HEK293 (cell line): ENCODE measurements around the gene ADAMTS8.

Source experiments
- CTCF ChIA-PET: fragments of 350-600 bp; formaldehyde crosslinking; extraction: SDS; loops from one replicate; lab custom pipeline; 2021; ENCODE audit warnings: antibody characterized with exemption; lab: Yijun Ruan, JAX
- POLR2A ChIA-PET: fragments of 300-600 bp; formaldehyde crosslinking; extraction: SDS; loops from one replicate; lab custom pipeline; 2020; ENCODE audit warnings: antibody characterized with exemption, inconsistent platforms; lab: Yijun Ruan, JAX
- H3K27ac ChIP-seq: fragments of 200-500 bp; sonication (Bioruptor generic); 2 replicates; pipeline ENCODE4 v1.5.1; 2014; ENCODE audit warnings: low read depth, low read length, control low read depth, inconsistent platforms; ENCODE audit errors: extremely low read depth
- H3K36me3 ChIP-seq, 2 experiments: fragments of 200-500 bp in 1 of 2; sonication (Bioruptor generic) in 1 of 2; 1 replicate in 1 of 2; 2 replicates in 1 of 2; pipeline ENCODE4 v1.5.1; 2014 to 2017; ENCODE audit warnings: inconsistent platforms in 2 of 2, low read length in 2 of 2; ENCODE audit not compliant: control insufficient read depth in 2 of 2, insufficient read depth in 1 of 2
- H3K4me1 ChIP-seq: fragments of 200-500 bp; sonication (Bioruptor generic); 2 replicates; pipeline ENCODE4 v1.5.1; 2014; ENCODE audit warnings: mild to moderate bottlenecking, low read length, inconsistent platforms; ENCODE audit not compliant: control insufficient read depth, insufficient read depth
- H3K4me3 ChIP-seq: 2 replicates; pipeline ENCODE4 v1.5.1; 2011; ENCODE audit warnings: low read depth, mild to moderate bottlenecking, control low read depth, low read length, moderate library complexity
- H3K9me3 ChIP-seq: fragments of 200-500 bp; sonication (Bioruptor generic); 2 replicates; pipeline ENCODE4 v1.5.1; 2014; ENCODE audit warnings: low read depth, low read length, inconsistent platforms; ENCODE audit not compliant: control insufficient read depth, insufficient read depth
- BCL11A ChIP-seq: fragments of 450-650 bp; formaldehyde crosslinking; IDR thresholded peaks from 2 replicates; pipeline ENCODE4 v1.5.1; 2016; ENCODE audit warnings: low read depth, missing biosample characterization, missing genetic modification characterization
- EGR2 ChIP-seq: fragments of 450-650 bp; formaldehyde crosslinking; IDR thresholded peaks from 2 replicates; pipeline ENCODE4 v1.5.1; 2016; ENCODE audit warnings: low read depth, missing biosample characterization, missing genetic modification characterization
- GFI1B ChIP-seq: fragments of 450-650 bp; formaldehyde crosslinking; IDR thresholded peaks from 2 replicates; pipeline ENCODE4 v1.5.1; 2016; ENCODE audit warnings: missing biosample characterization, missing genetic modification characterization
- GLI4 ChIP-seq: fragments of 450-650 bp; formaldehyde crosslinking; IDR thresholded peaks from 2 replicates; pipeline ENCODE4 v1.5.1; 2016; ENCODE audit warnings: missing biosample characterization, missing genetic modification characterization
- KLF8 ChIP-seq: fragments of 450-650 bp; formaldehyde crosslinking; IDR thresholded peaks from 2 replicates; pipeline ENCODE4 v1.5.1; 2016; ENCODE audit warnings: missing biosample characterization, missing genetic modification characterization
- MEIS1 ChIP-seq: sonication (generic); formaldehyde crosslinking; IDR thresholded peaks from 2 replicates; pipeline ENCODE4 v1.8.1; 2022; ENCODE audit warnings: missing genetic modification reagents, mild to moderate bottlenecking, borderline replicate concordance
- SP2 ChIP-seq: fragments of 450-650 bp; formaldehyde crosslinking; IDR thresholded peaks from 2 replicates; pipeline ENCODE4 v1.5.1; 2016; ENCODE audit warnings: missing biosample characterization, missing genetic modification characterization
- ZNF114 ChIP-seq: fragments of 450-650 bp; formaldehyde crosslinking; IDR thresholded peaks from 2 replicates; pipeline ENCODE4 v1.5.0; 2017; ENCODE audit warnings: missing biosample characterization, missing genetic modification characterization
- ZNF155 ChIP-seq: fragments of 450-650 bp; formaldehyde crosslinking; IDR thresholded peaks from 2 replicates; pipeline ENCODE4 v1.5.1; 2016; ENCODE audit warnings: missing biosample characterization, missing genetic modification characterization
- ZNF19 ChIP-seq: fragments of 450-650 bp; formaldehyde crosslinking; IDR thresholded peaks from 2 replicates; pipeline ENCODE4; 2016; ENCODE audit warnings: missing biosample characterization, missing genetic modification characterization, low read depth
- ZNF2 ChIP-seq: fragments of 450-650 bp; formaldehyde crosslinking; IDR thresholded peaks from 2 replicates; pipeline ENCODE4 v1.5.1; 2016; ENCODE audit warnings: missing biosample characterization, missing genetic modification characterization
- ZNF223 ChIP-seq: fragments of 450-650 bp; formaldehyde crosslinking; IDR thresholded peaks from 2 replicates; pipeline ENCODE4 v1.5.1; 2016; ENCODE audit warnings: missing biosample characterization, missing genetic modification characterization
- ZNF274 ChIP-seq, 2 experiments: fragments of 200-500 bp in 1 of 2; fragments of 450-650 bp in 1 of 2; sonication (Bioruptor generic) in 1 of 2; formaldehyde crosslinking in 1 of 2; IDR thresholded peaks; 2 replicates each; pipeline versions ENCODE4 v1.5.1 to v1.6.1; 2014 to 2016; ENCODE audit warnings: borderline replicate concordance in 1 of 2, inconsistent platforms in 1 of 2, low read length in 1 of 2, missing biosample characterization in 1 of 2, missing genetic modification characterization in 1 of 2
- ZNF280D ChIP-seq: fragments of 450-650 bp; formaldehyde crosslinking; IDR thresholded peaks from 2 replicates; pipeline ENCODE4 v1.5.1; 2016; ENCODE audit warnings: missing biosample characterization, missing genetic modification characterization
- ZNF335 ChIP-seq: fragments of 450-650 bp; formaldehyde crosslinking; conservative IDR thresholded peaks from 2 replicates; pipeline ENCODE4 v1.5.1; 2016; ENCODE audit warnings: missing biosample characterization, missing genetic modification characterization
- ZNF341 ChIP-seq: fragments of 450-650 bp; formaldehyde crosslinking; IDR thresholded peaks from 2 replicates; pipeline ENCODE4; 2016; ENCODE audit warnings: low read depth, missing biosample characterization, missing genetic modification characterization
- ZNF394 ChIP-seq: fragments of 450-650 bp; formaldehyde crosslinking; IDR thresholded peaks from 2 replicates; pipeline ENCODE4 v1.5.1; 2016; ENCODE audit warnings: missing biosample characterization, missing genetic modification characterization, mild to moderate bottlenecking, moderate library complexity, borderline replicate concordance
- ZNF510 ChIP-seq: fragments of 450-650 bp; formaldehyde crosslinking; IDR thresholded peaks from 2 replicates; pipeline ENCODE4 v1.5.1; 2018; ENCODE audit warnings: mild to moderate bottlenecking, missing genetic modification characterization, missing biosample characterization; ENCODE audit not compliant: insufficient replicate concordance
- ZNF561 ChIP-seq: fragments of 450-650 bp; IDR thresholded peaks from 2 replicates; pipeline ENCODE4 v1.5.1; 2018; ENCODE audit warnings: missing biosample characterization, missing genetic modification characterization, borderline replicate concordance
- ZNF610 ChIP-seq: fragments of 450-650 bp; formaldehyde crosslinking; IDR thresholded peaks from 2 replicates; pipeline ENCODE4 v1.5.1; 2016; ENCODE audit warnings: missing biosample characterization, missing genetic modification characterization, borderline replicate concordance
- ZNF664 ChIP-seq: fragments of 450-650 bp; formaldehyde crosslinking; IDR thresholded peaks from 2 replicates; pipeline ENCODE4 v1.5.1; 2016; ENCODE audit warnings: missing biosample characterization, missing genetic modification characterization
- ZNF76 ChIP-seq: fragments of 450-650 bp; formaldehyde crosslinking; IDR thresholded peaks from 2 replicates; pipeline ENCODE4; 2016; ENCODE audit warnings: low read depth, missing biosample characterization, missing genetic modification characterization, borderline replicate concordance
- TF ChIP-seq, protein P1 (sequence below): fragments of 450-650 bp; formaldehyde crosslinking; IDR thresholded peaks from 2 replicates; pipeline ENCODE4 v1.5.1; 2016; ENCODE audit warnings: missing biosample characterization, missing genetic modification characterization, low read depth

ADAMTS8 gene

GRCh38 chr11:130458410-130458729, 30.0 kb upstream of the ADAMTS8 start:
- TF ChIP-seq ZNF610 (tag by site-specific recombination) (no peak), ZNF510 (tag by site-specific recombination) (no peak), KLF8 (tag by site-specific recombination) (no peak), ZNF274 (IDR thresholded peaks at IDR 0.05; ENCODE audit: low read length) (no peak), ZNF274 (tag by site-specific recombination; IDR thresholded peaks at IDR 0.05; ENCODE audit: borderline replicate concordance) (no peak), GFI1B (tag by site-specific recombination) (no peak), SP2 (tag by site-specific recombination) (no peak), ZNF664 (tag by site-specific recombination) (no peak), EGR2 (tag by site-specific recombination) (no peak), ZNF223 (tag by site-specific recombination) (no peak), MEIS1 (CRISPR knock-in tag) (no peak), ZNF2 (tag by site-specific recombination) (no peak), ZNF155 (tag by site-specific recombination) (no peak), GLI4 (no peak), ZNF76 (tag by site-specific recombination) (no peak), ZNF335 (tag by site-specific recombination) (no peak), ZNF341 (no peak), ZNF394 (tag by site-specific recombination) (no peak)
- Histone ChIP-seq H3K4me3 (no peak overlapping the region), H3K36me3 (peaks cover 0 to 11% of the 10 kb centered on the region in 2 experiments; a peak in 2 of 3 replicates), H3K27ac (no peak overlapping the region), H3K9me3 (no peaks in the 10 kb centered on the region), H3K4me1 (no peaks in the 10 kb centered on the region)
- CTCF ChIA-PET = interaction anchor here (0.9 to 1.0 kb wide), 2 partner anchors 43 to 404 kb away, joined by 3 to 5 read pairs; no protein-coding TSS in a partner anchor
- POLR2A ChIA-PET = no interaction called here

DNA sequence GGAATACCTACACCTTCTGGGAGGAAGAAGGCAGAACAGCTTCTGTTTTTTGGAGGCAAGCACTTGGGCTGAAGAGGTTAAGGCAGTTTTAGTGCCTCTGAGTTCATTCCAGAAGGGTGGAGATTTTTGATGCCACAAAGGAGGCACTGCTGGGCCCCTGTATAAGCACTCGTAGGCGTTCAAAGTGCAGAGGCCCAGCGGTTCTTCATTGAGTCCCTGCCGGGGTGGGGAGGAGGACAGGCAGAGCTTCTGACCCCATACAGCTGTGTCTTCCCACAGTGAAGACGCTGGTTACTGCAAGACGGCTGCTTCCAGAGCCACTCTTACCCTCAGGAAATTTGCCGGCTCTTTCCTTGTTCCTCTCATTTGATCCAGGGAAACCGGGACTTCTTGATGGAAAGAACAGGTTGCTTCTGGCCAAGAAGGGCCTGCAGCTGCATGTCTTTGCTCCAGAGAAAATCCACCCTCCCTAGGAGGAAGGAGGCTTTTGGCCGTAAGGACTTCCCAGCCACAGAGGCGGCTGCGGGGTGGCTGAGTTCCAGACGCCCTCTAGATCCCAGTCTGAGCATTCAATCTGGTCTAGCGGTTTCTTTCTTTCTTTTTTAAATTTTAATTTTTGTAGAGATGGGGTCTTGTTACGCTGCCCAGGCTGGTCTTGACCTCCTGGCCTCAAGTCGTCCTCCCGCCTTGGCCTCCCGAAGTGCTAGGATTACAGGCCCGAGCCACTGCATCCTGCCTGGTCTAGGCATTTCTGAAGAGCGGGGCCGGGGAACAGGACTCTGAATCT, 29.4 kb upstream of the ADAMTS8 start:
- POLR2A ChIA-PET = no interaction called here
- TF ChIP-seq, protein P1, sequence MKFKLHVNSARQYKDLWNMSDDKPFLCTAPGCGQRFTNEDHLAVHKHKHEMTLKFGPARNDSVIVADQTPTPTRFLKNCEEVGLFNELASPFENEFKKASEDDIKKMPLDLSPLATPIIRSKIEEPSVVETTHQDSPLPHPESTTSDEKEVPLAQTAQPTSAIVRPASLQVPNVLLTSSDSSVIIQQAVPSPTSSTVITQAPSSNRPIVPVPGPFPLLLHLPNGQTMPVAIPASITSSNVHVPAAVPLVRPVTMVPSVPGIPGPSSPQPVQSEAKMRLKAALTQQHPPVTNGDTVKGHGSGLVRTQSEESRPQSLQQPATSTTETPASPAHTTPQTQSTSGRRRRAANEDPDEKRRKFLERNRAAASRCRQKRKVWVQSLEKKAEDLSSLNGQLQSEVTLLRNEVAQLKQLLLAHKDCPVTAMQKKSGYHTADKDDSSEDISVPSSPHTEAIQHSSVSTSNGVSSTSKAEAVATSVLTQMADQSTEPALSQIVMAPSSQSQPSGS (tag by site-specific recombination) = no peak
- no peak for TF ChIP-seq BCL11A (tag by site-specific recombination)
- TF ChIP-seq ZNF280D (tag by site-specific recombination) = no peak
- TF ChIP-seq EGR2 (tag by site-specific recombination) = 0 out of 2 replicates have a peak, but pooled peaks have one; percentile 5
- TF ChIP-seq ZNF19 (tag by site-specific recombination) = no peak
- no peak for TF ChIP-seq ZNF561 (tag by site-specific recombination)
- TF ChIP-seq ZNF114 (tag by site-specific recombination) = no peak

More for the DNA sequence above, 29.4 kb upstream of the ADAMTS8 start:
- Histone ChIP-seq H3K36me3 (peaks cover 0 to 8% of the 10 kb centered on the region in 2 experiments; a peak in 2 of 3 replicates), H3K9me3 (no peaks in the 10 kb centered on the region), H3K4me1 (no peaks in the 10 kb centered on the region), H3K4me3 (no peak overlapping the region), H3K27ac (no peak overlapping the region)
- CTCF ChIA-PET = interaction anchor here (0.9 to 1.0 kb wide), 2 partner anchors 44 to 404 kb away, joined by 3 read pairs; no protein-coding TSS in a partner anchor
